MM.1S (cell line): ENCODE measurements around the gene LSR.
A peak's percentile ranks its signal among the peaks of the same experiment; 100 is the strongest.

Source experiments
- DNase-seq: peaks from one replicate; pipeline ENCODE4 v3.0.0-alpha.2; 2015
- H2AFZ ChIP-seq: fragments of 300-600 bp; sonication (generic); 2 replicates; pipeline ENCODE4 v1.6.0; 2016; ENCODE audit warnings: antibody characterized with exemption, low read length
- H3F3A ChIP-seq: fragments of 300-600 bp; sonication (generic); 2 replicates; pipeline ENCODE4 v1.6.1; 2016; ENCODE audit warnings: mild to moderate bottlenecking, antibody characterized with exemption, low read length, moderate library complexity, mixed read lengths; ENCODE audit not compliant: insufficient read depth
- H3K27ac ChIP-seq: fragments of 300-600 bp; sonication (generic); 2 replicates; pipeline ENCODE4 v1.5.1; 2016; ENCODE audit warnings: mild to moderate bottlenecking, low read length
- H3K27me3 ChIP-seq: fragments of 300-600 bp; sonication (generic); replicated peaks from 2 replicates; pipeline ENCODE4 v1.6.0; 2016; ENCODE audit warnings: low read length; ENCODE audit not compliant: insufficient read depth
- H3K36me3 ChIP-seq: fragments of 300-600 bp; sonication (generic); replicated peaks from 2 replicates; pipeline ENCODE4 v1.6.1; 2016; ENCODE audit warnings: mild to moderate bottlenecking, low read length, mixed read lengths; ENCODE audit not compliant: insufficient read depth
- H3K4me1 ChIP-seq: fragments of 300-600 bp; sonication (generic); 2 replicates; pipeline ENCODE4 v1.6.1; 2016; ENCODE audit warnings: low read length, mixed read lengths
- H3K4me2 ChIP-seq: fragments of 300-600 bp; sonication (generic); 2 replicates; pipeline ENCODE4 v1.6.0; 2016; ENCODE audit warnings: low read depth, low read length
- H3K4me3 ChIP-seq: fragments of 300-600 bp; sonication (generic); 2 replicates; pipeline ENCODE4 v1.5.1; 2016; ENCODE audit warnings: low read length, mixed read lengths
- H3K79me2 ChIP-seq: fragments of 300-600 bp; sonication (generic); 2 replicates; pipeline ENCODE4 v1.6.1; 2016; ENCODE audit warnings: mixed run types, low read length, mixed read lengths
- H3K9ac ChIP-seq: fragments of 300-600 bp; sonication (generic); 2 replicates; pipeline ENCODE4 v1.6.1; 2016; ENCODE audit warnings: low read length, mixed read lengths
- H3K9me2 ChIP-seq: fragments of 300-600 bp; sonication (generic); replicated peaks from 2 replicates; pipeline ENCODE4 v1.6.1; 2016; ENCODE audit warnings: mild to moderate bottlenecking, low read length, mixed read lengths; ENCODE audit not compliant: insufficient read depth
- H3K9me3 ChIP-seq: fragments of 300-600 bp; sonication (generic); replicated peaks from 2 replicates; pipeline ENCODE4 v1.6.1; 2016; ENCODE audit warnings: mild to moderate bottlenecking, low read length, mixed read lengths; ENCODE audit not compliant: insufficient read depth
- H4K20me1 ChIP-seq: fragments of 300-600 bp; sonication (generic); 2 replicates; pipeline ENCODE4 v1.6.1; 2016; ENCODE audit warnings: mild to moderate bottlenecking, low read length, moderate library complexity, mixed read lengths; ENCODE audit not compliant: insufficient read depth
- EZH2 ChIP-seq: fragments of 300-600 bp; sonication (generic); optimal IDR thresholded peaks from 2 replicates; pipeline ENCODE3; 2017; ENCODE audit warnings: low read depth, mild to moderate bottlenecking, antibody characterized with exemption, low read length, mixed read lengths
- EZH2phosphoT487 ChIP-seq: fragments of 300-600 bp; sonication (generic); IDR thresholded peaks from 2 replicates; pipeline ENCODE4 v1.6.1; 2018; ENCODE audit warnings: antibody characterized with exemption, low read length
- TF ChIP-seq, protein P1 (sequence below): fragments of 300-600 bp; sonication (generic); IDR thresholded peaks from 2 replicates; pipeline ENCODE4 v1.5.1; 2016; ENCODE audit warnings: antibody characterized with exemption, low read length, mixed read lengths

LSR gene

DNA sequence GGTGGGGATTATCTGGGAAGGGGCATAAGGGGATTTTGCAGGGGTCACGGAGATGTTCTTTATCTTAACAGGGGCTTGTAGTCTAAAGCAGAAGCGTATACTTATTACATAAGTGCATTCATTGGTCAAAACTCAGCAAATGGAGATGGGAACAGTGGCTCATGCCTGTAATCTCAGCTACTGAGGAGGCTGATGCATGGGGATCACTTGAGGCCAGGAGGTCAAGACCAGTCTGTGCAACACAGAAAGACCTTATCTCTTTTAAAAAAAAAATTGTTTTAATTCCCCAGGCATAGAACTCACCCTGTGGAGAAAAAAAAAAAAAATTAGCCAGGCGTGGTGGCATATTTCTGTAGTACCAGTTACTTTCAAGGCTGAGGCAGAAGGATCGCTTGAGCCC lies 39.2 kb upstream of the LSR start:
- no peaks in the 10 kb centered on the region for H3K27me3 ChIP-seq
- H3F3A ChIP-seq = peaks cover 39% of the 10 kb centered on the region
- TF ChIP-seq, protein P1, sequence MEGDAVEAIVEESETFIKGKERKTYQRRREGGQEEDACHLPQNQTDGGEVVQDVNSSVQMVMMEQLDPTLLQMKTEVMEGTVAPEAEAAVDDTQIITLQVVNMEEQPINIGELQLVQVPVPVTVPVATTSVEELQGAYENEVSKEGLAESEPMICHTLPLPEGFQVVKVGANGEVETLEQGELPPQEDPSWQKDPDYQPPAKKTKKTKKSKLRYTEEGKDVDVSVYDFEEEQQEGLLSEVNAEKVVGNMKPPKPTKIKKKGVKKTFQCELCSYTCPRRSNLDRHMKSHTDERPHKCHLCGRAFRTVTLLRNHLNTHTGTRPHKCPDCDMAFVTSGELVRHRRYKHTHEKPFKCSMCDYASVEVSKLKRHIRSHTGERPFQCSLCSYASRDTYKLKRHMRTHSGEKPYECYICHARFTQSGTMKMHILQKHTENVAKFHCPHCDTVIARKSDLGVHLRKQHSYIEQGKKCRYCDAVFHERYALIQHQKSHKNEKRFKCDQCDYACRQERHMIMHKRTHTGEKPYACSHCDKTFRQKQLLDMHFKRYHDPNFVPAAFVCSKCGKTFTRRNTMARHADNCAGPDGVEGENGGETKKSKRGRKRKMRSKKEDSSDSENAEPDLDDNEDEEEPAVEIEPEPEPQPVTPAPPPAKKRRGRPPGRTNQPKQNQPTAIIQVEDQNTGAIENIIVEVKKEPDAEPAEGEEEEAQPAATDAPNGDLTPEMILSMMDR = no peak
- TF ChIP-seq EZH2 (no peak), EZH2phosphoT487 (no peak)
- H3K27ac ChIP-seq = no peak overlapping the region
- H4K20me1 ChIP-seq = no peaks in the 10 kb centered on the region
- H3K4me1 ChIP-seq = peaks cover 63% of the 10 kb centered on the region
- H2AFZ ChIP-seq = no peak overlapping the region
- no peaks in the 10 kb centered on the region for H3K79me2 ChIP-seq
- no peak overlapping the region for H3K4me3 ChIP-seq
- H3K36me3 ChIP-seq = no peaks in the 10 kb centered on the region
- H3K4me2 ChIP-seq = no peak overlapping the region
- H3K9me3 ChIP-seq = no peaks in the 10 kb centered on the region
- H3K9me2 ChIP-seq = no peaks in the 10 kb centered on the region
- no peak for DNase-seq
- H3K9ac ChIP-seq = no peak overlapping the region

DNA sequence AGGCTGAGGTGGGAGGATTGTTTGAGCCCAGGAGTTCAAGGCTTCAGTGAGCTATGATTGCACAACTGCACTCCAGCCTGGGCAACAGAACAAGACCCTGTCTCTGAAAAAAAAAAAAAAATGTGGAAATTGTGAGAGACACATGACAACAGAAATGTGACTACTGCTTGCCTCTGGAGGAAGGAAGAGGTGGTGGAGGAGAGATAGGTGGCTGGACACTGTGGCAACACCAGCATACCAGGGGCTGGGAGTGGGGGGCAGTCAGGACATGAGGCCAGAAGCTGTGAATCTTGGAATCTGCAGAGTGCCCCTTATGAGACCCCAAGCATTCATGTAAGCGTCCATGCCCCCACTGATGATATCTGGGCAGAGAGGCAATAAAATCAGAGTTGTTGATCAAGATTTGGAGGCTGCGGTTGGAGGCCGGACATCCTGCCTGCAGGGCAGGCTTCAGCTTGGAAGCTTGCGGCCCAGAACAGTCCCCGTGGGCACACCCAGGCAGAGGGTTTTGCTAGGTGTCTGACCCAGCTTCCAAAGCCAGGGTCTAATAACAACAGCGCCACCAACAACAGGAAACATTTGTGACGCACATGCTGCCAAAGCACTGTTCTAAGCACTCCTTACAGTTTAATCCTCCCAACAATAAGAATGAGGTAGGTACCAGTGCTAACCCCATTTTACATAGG lies 37.1 kb upstream of the LSR start:
- H3K9me3 ChIP-seq = no peaks in the 10 kb centered on the region
- peak; percentile 56 for DNase-seq
- no peaks in the 10 kb centered on the region for H3K79me2 ChIP-seq
- H3K9me2 ChIP-seq = no peaks in the 10 kb centered on the region
- peak overlapping the region; percentile 29 for H3K9ac ChIP-seq
- H3K4me3 ChIP-seq = no peak overlapping the region
- H3K27ac ChIP-seq = peak overlapping the region; percentile 93
- no peaks in the 10 kb centered on the region for H3K27me3 ChIP-seq
- no peaks in the 10 kb centered on the region for H4K20me1 ChIP-seq
- no peaks in the 10 kb centered on the region for H3K36me3 ChIP-seq
- H2AFZ ChIP-seq = no peak overlapping the region
- H3K4me1 ChIP-seq = peaks cover 54% of the 10 kb centered on the region
- TF ChIP-seq EZH2 (no peak), EZH2phosphoT487 (no peak)
- TF ChIP-seq, protein P1 = 0 out of 2 replicates have a peak, but pooled peaks have one; percentile 3
- H3K4me2 ChIP-seq = no peak overlapping the region
- H3F3A ChIP-seq = peaks cover 32% of the 10 kb centered on the region

DNA sequence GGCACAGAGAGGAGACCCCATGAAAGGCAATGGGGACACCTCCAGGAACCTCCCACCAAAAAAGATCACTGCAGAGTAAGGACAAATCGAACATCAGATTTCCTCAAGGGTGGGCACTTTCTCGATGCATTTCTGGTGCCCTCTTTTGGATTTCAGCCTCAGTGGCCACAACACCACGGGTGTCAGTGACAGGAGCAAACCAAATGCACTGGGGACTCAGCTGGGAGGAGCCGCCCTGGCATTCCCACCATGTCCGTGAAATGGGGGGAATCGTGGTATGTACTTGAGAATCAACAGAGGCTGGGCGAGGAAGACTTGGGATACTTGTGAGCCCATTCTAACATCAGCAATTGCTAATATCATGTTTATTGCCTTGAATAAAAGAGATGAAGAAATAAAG lies 36.6 kb upstream of the LSR start:
- Histone ChIP-seq H3K36me3 (no peaks in the 10 kb centered on the region), H3K27ac (peak overlapping the region; percentile 93), H3K9me3 (no peaks in the 10 kb centered on the region), H3K9ac (peak overlapping the region; percentile 29), H4K20me1 (no peaks in the 10 kb centered on the region), H3K79me2 (no peaks in the 10 kb centered on the region), H3K27me3 (no peaks in the 10 kb centered on the region), H3K4me2 (no peak overlapping the region), H3K9me2 (no peaks in the 10 kb centered on the region), H3K4me3 (no peak overlapping the region), H2AFZ (no peak overlapping the region), H3K4me1 (peaks cover 52% of the 10 kb centered on the region), H3F3A (peaks cover 27% of the 10 kb centered on the region)
- no peak for DNase-seq
- TF ChIP-seq EZH2 (no peak), EZH2phosphoT487 (no peak)
- TF ChIP-seq, protein P1 = no peak
